HG03097 (cell line): ENCODE data around the gene TUBG2.
"Not testable (repeated sequence)": the region's sequence is repeated elsewhere in the genome, so short reads cannot be mapped to it uniquely, and the experiment has no call there.

Source experiments
- ATAC-seq: cut with Tn5 transposase; IDR thresholded peaks from one replicate; pipeline ENCODE4 v1.9.1; 2021; ENCODE audit not compliant: unreplicated experiment, low FRiP score

TUBG2 gene

GRCh38 chr17:42653179-42654124, 5.6 kb upstream of the TUBG2 start:
- no peak for ATAC-seq

- no peak for ATAC-seq
Observed at GRCh38 chr17:42655528-42655927, 3.6 kb upstream of the TUBG2 start.

GRCh38 chr17:42657824-42658588, 1.1 kb upstream of the TUBG2 start:
- no peak for ATAC-seq

- not testable (repeated sequence) for ATAC-seq
Observed at GRCh38 chr17:42659932-42660274, 819 bp downstream of the TUBG2 start.

- no peak for ATAC-seq
Observed at GRCh38 chr17:42660692-42661345, 1.7 kb downstream of the TUBG2 start.

GRCh38 chr17:42665581-42666001, 6.5 kb downstream of the TUBG2 start:
- no peak for ATAC-seq

- ATAC-seq = not testable (repeated sequence)
Observed at GRCh38 chr17:42666126-42666525, 7.0 kb downstream of the TUBG2 start.

- ATAC-seq = no peak
Observed at GRCh38 chr17:42667088-42667951, 8.2 kb downstream of the TUBG2 start.

- no peak for ATAC-seq
Observed at GRCh38 chr17:42669705-42669976, 10.6 kb downstream of the TUBG2 start.

GRCh38 chr17:42669977-42670788, 11.1 kb downstream of the TUBG2 start:
- ATAC-seq = no peak

GRCh38 chr17:42670789-42671657, 11.9 kb downstream of the TUBG2 start:
- ATAC-seq = no peak

- ATAC-seq = no peak
Observed at GRCh38 chr17:42672038-42672437, 13.0 kb downstream of the TUBG2 start.

GRCh38 chr17:42673266-42673884, 14.3 kb downstream of the TUBG2 start:
- no peak for ATAC-seq

GRCh38 chr17:42673885-42674754, 15.0 kb downstream of the TUBG2 start:
- ATAC-seq = no peak

- no peak for ATAC-seq
Observed at GRCh38 chr17:42674755-42675347, 15.8 kb downstream of the TUBG2 start.

- ATAC-seq = no peak
Observed at GRCh38 chr17:42675348-42675964, 16.4 kb downstream of the TUBG2 start.
